Heart right ventricle (tissue), 16 donors: ENCODE measurements around the gene MAU2. TPM values are rescaled to one million over a fixed set of nuclear protein-coding genes. Genes with fewer than 3 reads are reported as not detected.

Experiments used
- ATAC-seq, 8 donors: fragments of 200-7000 bp; cut with Tn5 transposase; one replicate each; pipeline ENCODE4 v1.9.1; 2020; ENCODE audit warnings: mild to moderate bottlenecking in 8 of 8, moderate library complexity in 8 of 8, moderate number of reproducible peaks in 1 of 8
- DNase-seq, 2 donors: peaks; one replicate each; pipeline ENCODE4 v3.0.0-alpha.2; 2020
- H3K27ac ChIP-seq, 10 donors: fragments of 200-600 bp; sonication (generic) in 2 of 10; one replicate each; pipeline versions ENCODE4 v1.5.0 to v1.8.0; 2020 to 2022; ENCODE audit warnings: mild to moderate bottlenecking in 3 of 10
- H3K27me3 ChIP-seq, 7 donors: fragments of 200-600 bp; one replicate each; pipeline ENCODE4 v1.8.0; 2021 to 2022; ENCODE audit warnings: mild to moderate bottlenecking in 2 of 7
- H3K36me3 ChIP-seq, 9 donors: fragments of 200-600 bp; sonication (generic) in 1 of 9; one replicate each; pipeline versions ENCODE4 v1.5.0 to v1.8.0; 2020 to 2022; ENCODE audit warnings: mild to moderate bottlenecking in 2 of 9
- H3K4me1 ChIP-seq, 9 donors: fragments of 200-600 bp; sonication (generic) in 1 of 9; one replicate each; pipeline versions ENCODE4 v1.5.0 to v1.8.0; 2020 to 2022; ENCODE audit warnings: mild to moderate bottlenecking in 4 of 9
- H3K4me3 ChIP-seq, 10 donors: fragments of 200-600 bp; sonication (generic) in 2 of 10; one replicate each; pipeline versions ENCODE4 v1.5.0 to v1.8.0; 2020 to 2022; ENCODE audit warnings: mild to moderate bottlenecking in 7 of 10, moderate library complexity in 2 of 10
- H3K9me3 ChIP-seq, 11 donors: fragments of 200-600 bp in 10 of 11; sonication (generic) in 2 of 11; one replicate each; pipeline versions ENCODE4 v1.5.0 to v1.8.0; 2013 to 2022; ENCODE audit warnings: mild to moderate bottlenecking in 2 of 11, control low read depth in 1 of 11, moderate library complexity in 1 of 11
- CTCF ChIP-seq, 9 donors: fragments of 200-600 bp; sonication (generic) in 2 of 9; IDR thresholded peaks; one replicate each; pipeline versions ENCODE4 v1.5.0 to v1.8.0; 2021 to 2022; ENCODE audit warnings: antibody characterized with exemption in 9 of 9, mild to moderate bottlenecking in 5 of 9, moderate library complexity in 1 of 9
- WGBS, 2 donors: extraction: QIAGEN DNeasy Blood & Tissue Kit; methylation state at CpG; one replicate each; pipeline ENCODE4 v1.1.7; 2013; ENCODE audit warnings: inconsistent platforms in 1 of 2; 5-methylcytosine and 5-hydroxymethylcytosine counted together
- intact Hi-C, 10 donors: fragments of 100-400 bp; cut with DNase I; formaldehyde crosslinking; loops; one replicate each; pipeline versions ENCODE4 v1.11.1 to v1.14.2; 2022
- polyA plus RNA-seq, 2 donors: library from polyadenylated mRNA; stranded (reverse); fragments of 200-250 nt; gene quantifications; one replicate each; pipeline ENCODE4 v1.2.3, GENCODE V29; 2013
- total RNA-seq, 10 donors: library from RNA; stranded (reverse); fragmentation: NEBNext Ultra II Directional in 3 of 10; extraction: Animal tissue kit (Norgen Biotek cat#: 25700) in 3 of 10; gene quantifications; one replicate each; pipeline versions ENCODE4 v1.2.1 to v1.2.4, GENCODE V29; 2021 to 2023
- donor health status: Arrhythmogenic right ventricular cardiomyopathy.
- donor health status: ischemic (EF 13 %, LVEDD 7.1; RV severe dilation, severe dysfunction).
- donor health status: healthy with polysubstance abuse.
- donor health status: DM: no; HTN: yes; CAD: no.
- donor health status: DM: no; HTN: no; CAD: no.
- donor health status: ischemic (EF 25% LVEDD 6.9; RV normal size, moderate dysfunction).
- donor health status: ischemic (EF 25% LVEDD 5.7; RV mildly dilated, moderate dysfunction).
- donor health status: healthy.
- donor health status: DM: yes; HTN: yes; CAD: no.
- donor health status: Ischemic cardiomyopathy.
- donor health status: ischemic (EF 35%, LVEDD 5.7; RV mildly dilated, moderate dysfunction).
- donor health status: nonischemic (EF 11% LVEDD 7.7; RV severe dilation, severe dysfunction).
- donor health status: DM: yes; HTN: yes; CAD: no.
- donor health status: PGD.
- donor health status: ischemic (EF 29% LVEDD 5.4; RV normal size, mild dysfunction).
- donor health status: nonischemic (EF 23%, LVEDD 6.1; RV moderate dilation, normal function).

Gene MAU2
- total and polyA plus RNA-seq, 12 donors: 11.2 to 48.6 (median 36.7) TPM

- no peak for DNase-seq
- no peak for ATAC-seq
- no peak for TF ChIP-seq CTCF (IDR thresholded peaks at IDR 0.05)
- intact Hi-C loops: no loop called here
- Histone ChIP-seq H3K9me3 (no peaks in the 10 kb centered on the region), H3K4me3 (no peak overlapping the region), H3K27ac (no peak overlapping the region), H3K4me1 (peaks cover 0 to 14% (median 0%) of the 10 kb centered on the region in 9 donors), H3K27me3 (no peaks in the 10 kb centered on the region), H3K36me3 (peaks cover 0 to 96% (median 31%) of the 10 kb centered on the region in 9 donors)
- WGBS, 2 donors: 95 to 99% methylated on average over 12 of the region's 12 CpGs
These were observed 20.0 kb upstream of the MAU2 start for GRCh38 chr19:19300613-19301012.

- intact Hi-C loops: no loop called here
- Histone ChIP-seq H3K9me3 (no peaks in the 10 kb centered on the region), H3K4me1 (peaks cover 0 to 14% (median 0%) of the 10 kb centered on the region in 9 donors), H3K4me3 (no peak overlapping the region), H3K27me3 (no peaks in the 10 kb centered on the region), H3K36me3 (peaks cover 0 to 96% (median 35%) of the 10 kb centered on the region in 9 donors), H3K27ac (no peak overlapping the region)
- ATAC-seq (no peak), DNase-seq (no peak)
- TF ChIP-seq CTCF (IDR thresholded peaks at IDR 0.05): no peak
- WGBS, 2 donors: 89% methylated on average over 14 of the region's 14 CpGs
These were observed 17.2 kb upstream of the MAU2 start for GRCh38 chr19:19303411-19303810.

GRCh38 chr19:19304186-19304965, 16.3 kb upstream of the MAU2 start:
- intact Hi-C loops: no loop called here
- TF ChIP-seq CTCF (IDR thresholded peaks at IDR 0.05): no peak
- Histone ChIP-seq H3K27me3 (no peaks in the 10 kb centered on the region), H3K4me3 (no peak overlapping the region), H3K4me1 (peaks cover 0 to 14% (median 0%) of the 10 kb centered on the region in 9 donors), H3K9me3 (no peaks in the 10 kb centered on the region), H3K36me3 (peaks cover 0 to 99% (median 42%) of the 10 kb centered on the region in 9 donors), H3K27ac (peak overlapping the region in 6 of 10 donors; percentile 10 to 75 (median 57))
- 70 to 80% methylated on average over 14 of the region's 14 CpGs for WGBS, 2 donors
- DNase-seq: peak; percentile 47 to 63
- peak in 7 of 8 donors; percentile 25 to 80 (median 65) for ATAC-seq

GRCh38 chr19:19305066-19305465, 15.6 kb upstream of the MAU2 start:
- no peak for DNase-seq
- no peak for TF ChIP-seq CTCF (IDR thresholded peaks at IDR 0.05)
- Histone ChIP-seq H3K27ac (peak overlapping the region in 6 of 10 donors; percentile 10 to 75 (median 57)), H3K27me3 (no peaks in the 10 kb centered on the region), H3K9me3 (no peaks in the 10 kb centered on the region), H3K4me1 (peaks cover 0 to 14% (median 0%) of the 10 kb centered on the region in 9 donors), H3K4me3 (no peak overlapping the region), H3K36me3 (peaks cover 0 to 100% (median 49%) of the 10 kb centered on the region in 9 donors)
- WGBS, 2 donors: 72 to 75% methylated on average over 10 of the region's 10 CpGs
- peak in 7 of 8 donors; percentile 32 to 60 (median 48) for ATAC-seq
- intact Hi-C loops: no loop called here
